ENCODE measurements around the gene PAK6. TPM values are rescaled to one million over a fixed set of nuclear protein-coding genes. Genes with fewer than 3 reads are reported as not detected.

PAK6 gene
- total and polyA plus RNA-seq, 2 experiments from 2014 or later = 2.6 to 2.7 TPM

DNA sequence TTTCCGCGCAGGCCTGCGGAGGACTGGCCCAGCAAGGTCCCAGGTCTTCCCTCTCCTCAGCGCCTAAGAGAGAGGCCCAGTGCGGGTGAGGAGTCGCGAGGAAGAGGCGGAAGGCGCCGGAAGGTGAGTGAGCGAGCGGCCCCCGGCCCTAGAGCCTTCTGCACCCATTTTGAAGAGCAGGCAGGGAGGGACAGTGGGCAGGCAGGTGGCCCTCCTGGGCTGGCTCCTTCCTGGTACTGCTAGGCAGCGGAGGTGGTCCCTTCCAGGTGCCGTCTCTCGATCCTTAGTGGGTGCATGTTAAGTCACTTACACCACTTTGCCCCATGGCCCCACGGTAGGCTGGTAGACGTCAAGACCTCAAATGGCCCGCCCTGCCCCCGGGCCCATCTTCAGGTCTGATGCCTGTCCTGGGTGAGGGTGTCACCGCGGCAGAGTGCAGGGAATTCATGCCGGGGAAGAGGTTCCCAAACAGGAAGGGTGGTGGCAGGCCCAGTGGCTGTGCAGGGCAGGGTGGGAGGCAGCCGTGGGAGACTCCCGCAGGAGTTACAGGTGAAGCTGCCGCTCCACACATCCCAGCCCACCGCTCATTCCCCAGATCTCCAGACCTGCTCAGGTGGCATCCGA is 14.4 kb downstream of the PAK6 start:
- Histone ChIP-seq H3K4me2 (peak overlapping the region; percentile 97), H3K9me3 (ENCODE audit: low read depth) (no peaks in the 10 kb centered on the region), H3K9me2 (replicated peaks; ENCODE audit: insufficient read depth) (no peaks in the 10 kb centered on the region), H3K36me3 (replicated peaks; ENCODE audit: insufficient read depth, low read depth) (no peaks in the 10 kb centered on the region), H3K27ac (no peak overlapping the region), H3K27me3 (peaks cover 26% of the 10 kb centered on the region), H2AFZ (peak overlapping the region; percentile 73), H3K79me2 (no peaks in the 10 kb centered on the region), H3K4me1 (ENCODE audit: insufficient read depth) (peaks cover 4% of the 10 kb centered on the region), H4K20me1 (ENCODE audit: insufficient read depth, poor library complexity, severe bottlenecking) (no peaks in the 10 kb centered on the region), H3K4me3 (peak overlapping the region; percentile 60)
- TF ChIP-seq EZH2phosphoT487 (IDR thresholded peaks at IDR 0.05; ENCODE audit: low read depth, severe bottlenecking, unreplicated experiment) (no peak), EZH2 (IDR thresholded peaks at IDR 0.05; ENCODE audit: borderline replicate concordance) (no peak)
- TF ChIP-seq, protein P1, sequence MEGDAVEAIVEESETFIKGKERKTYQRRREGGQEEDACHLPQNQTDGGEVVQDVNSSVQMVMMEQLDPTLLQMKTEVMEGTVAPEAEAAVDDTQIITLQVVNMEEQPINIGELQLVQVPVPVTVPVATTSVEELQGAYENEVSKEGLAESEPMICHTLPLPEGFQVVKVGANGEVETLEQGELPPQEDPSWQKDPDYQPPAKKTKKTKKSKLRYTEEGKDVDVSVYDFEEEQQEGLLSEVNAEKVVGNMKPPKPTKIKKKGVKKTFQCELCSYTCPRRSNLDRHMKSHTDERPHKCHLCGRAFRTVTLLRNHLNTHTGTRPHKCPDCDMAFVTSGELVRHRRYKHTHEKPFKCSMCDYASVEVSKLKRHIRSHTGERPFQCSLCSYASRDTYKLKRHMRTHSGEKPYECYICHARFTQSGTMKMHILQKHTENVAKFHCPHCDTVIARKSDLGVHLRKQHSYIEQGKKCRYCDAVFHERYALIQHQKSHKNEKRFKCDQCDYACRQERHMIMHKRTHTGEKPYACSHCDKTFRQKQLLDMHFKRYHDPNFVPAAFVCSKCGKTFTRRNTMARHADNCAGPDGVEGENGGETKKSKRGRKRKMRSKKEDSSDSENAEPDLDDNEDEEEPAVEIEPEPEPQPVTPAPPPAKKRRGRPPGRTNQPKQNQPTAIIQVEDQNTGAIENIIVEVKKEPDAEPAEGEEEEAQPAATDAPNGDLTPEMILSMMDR (IDR thresholded peaks at IDR 0.05; ENCODE audit: poor library complexity) = no peak
- no peak for DNase-seq (ENCODE audit: low spot score)
- WGBS (ENCODE audit: low lambda C conversion rate, missing lambda C conversion rate) = 52% methylated on average over 27 of the region's 28 CpGs

DNA sequence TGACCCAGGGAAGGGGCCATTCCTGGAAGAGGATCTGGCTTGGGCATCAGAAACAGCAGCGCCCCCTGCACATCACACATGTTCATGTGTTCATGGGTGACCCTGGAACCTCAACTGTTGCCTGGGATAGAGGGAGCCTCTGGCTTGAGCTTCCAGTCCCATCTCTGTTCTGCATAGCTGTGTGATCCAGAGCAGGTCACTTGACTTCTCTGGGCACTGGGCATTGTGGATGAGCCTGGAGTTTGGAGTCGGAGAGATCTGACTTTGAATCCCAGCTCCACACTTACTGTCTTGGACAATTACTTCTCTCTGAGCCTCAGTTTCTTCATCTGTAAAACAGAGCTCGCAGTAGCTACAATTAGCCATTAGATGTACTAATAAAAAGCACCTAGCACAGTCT is 15.6 kb downstream of the PAK6 start:
- H3K27ac ChIP-seq = no peak overlapping the region
- peaks cover 26% of the 10 kb centered on the region for H3K27me3 ChIP-seq
- H3K79me2 ChIP-seq = no peaks in the 10 kb centered on the region
- H3K4me3 ChIP-seq = no peak overlapping the region
- 95% methylated on average over 3 of the region's 3 CpGs for WGBS (ENCODE audit: low lambda C conversion rate, missing lambda C conversion rate)
- no peak for DNase-seq (ENCODE audit: low spot score)
- peaks cover 4% of the 10 kb centered on the region for H3K4me1 ChIP-seq (ENCODE audit: insufficient read depth)
- no peak overlapping the region for H2AFZ ChIP-seq
- H3K36me3 ChIP-seq (replicated peaks; ENCODE audit: insufficient read depth, low read depth) = no peaks in the 10 kb centered on the region
- no peaks in the 10 kb centered on the region for H4K20me1 ChIP-seq (ENCODE audit: insufficient read depth, poor library complexity, severe bottlenecking)
- H3K9me3 ChIP-seq (ENCODE audit: low read depth) = no peaks in the 10 kb centered on the region
- H3K4me2 ChIP-seq = no peak overlapping the region
- H3K9me2 ChIP-seq (replicated peaks; ENCODE audit: insufficient read depth) = no peaks in the 10 kb centered on the region
- no peak for TF ChIP-seq EZH2phosphoT487 (IDR thresholded peaks at IDR 0.05; ENCODE audit: low read depth, severe bottlenecking, unreplicated experiment)
- TF ChIP-seq EZH2 (IDR thresholded peaks at IDR 0.05; ENCODE audit: borderline replicate concordance) = no peak
- TF ChIP-seq, protein P1 (IDR thresholded peaks at IDR 0.05; ENCODE audit: poor library complexity) = no peak

DNA sequence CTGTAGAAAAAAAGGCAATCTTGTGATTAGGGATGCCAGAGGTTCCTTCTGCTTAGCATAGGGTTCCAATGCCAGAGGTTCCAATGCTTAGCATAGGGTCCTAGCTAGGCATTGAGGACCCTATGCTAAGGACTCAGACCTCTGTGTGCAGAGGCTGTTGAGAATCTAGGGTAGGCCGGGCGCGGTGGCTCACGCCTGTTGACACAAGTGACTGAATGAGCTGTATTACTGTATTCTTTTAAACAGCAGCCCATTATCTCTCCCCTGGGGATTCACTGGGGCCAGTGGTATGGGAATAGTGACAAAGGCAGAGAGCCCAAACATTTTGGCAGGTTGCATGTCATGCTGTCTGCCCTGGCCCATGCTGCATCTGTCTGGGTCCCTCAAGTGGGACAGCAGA is 16.2 kb downstream of the PAK6 start:
- H3K4me3 ChIP-seq = no peak overlapping the region
- peaks cover 4% of the 10 kb centered on the region for H3K4me1 ChIP-seq (ENCODE audit: insufficient read depth)
- peaks cover 26% of the 10 kb centered on the region for H3K27me3 ChIP-seq
- no peak overlapping the region for H3K27ac ChIP-seq
- H3K9me2 ChIP-seq (replicated peaks; ENCODE audit: insufficient read depth) = no peaks in the 10 kb centered on the region
- no peaks in the 10 kb centered on the region for H3K79me2 ChIP-seq
- H4K20me1 ChIP-seq (ENCODE audit: insufficient read depth, poor library complexity, severe bottlenecking) = no peaks in the 10 kb centered on the region
- no peak for TF ChIP-seq EZH2 (IDR thresholded peaks at IDR 0.05; ENCODE audit: borderline replicate concordance)
- DNase-seq (ENCODE audit: low spot score) = no peak
- no peaks in the 10 kb centered on the region for H3K36me3 ChIP-seq (replicated peaks; ENCODE audit: insufficient read depth, low read depth)
- no peak overlapping the region for H3K4me2 ChIP-seq
- H2AFZ ChIP-seq = no peak overlapping the region
- no peaks in the 10 kb centered on the region for H3K9me3 ChIP-seq (ENCODE audit: low read depth)
- 91% methylated on average over 4 of the region's 4 CpGs for WGBS (ENCODE audit: low lambda C conversion rate, missing lambda C conversion rate)

DNA sequence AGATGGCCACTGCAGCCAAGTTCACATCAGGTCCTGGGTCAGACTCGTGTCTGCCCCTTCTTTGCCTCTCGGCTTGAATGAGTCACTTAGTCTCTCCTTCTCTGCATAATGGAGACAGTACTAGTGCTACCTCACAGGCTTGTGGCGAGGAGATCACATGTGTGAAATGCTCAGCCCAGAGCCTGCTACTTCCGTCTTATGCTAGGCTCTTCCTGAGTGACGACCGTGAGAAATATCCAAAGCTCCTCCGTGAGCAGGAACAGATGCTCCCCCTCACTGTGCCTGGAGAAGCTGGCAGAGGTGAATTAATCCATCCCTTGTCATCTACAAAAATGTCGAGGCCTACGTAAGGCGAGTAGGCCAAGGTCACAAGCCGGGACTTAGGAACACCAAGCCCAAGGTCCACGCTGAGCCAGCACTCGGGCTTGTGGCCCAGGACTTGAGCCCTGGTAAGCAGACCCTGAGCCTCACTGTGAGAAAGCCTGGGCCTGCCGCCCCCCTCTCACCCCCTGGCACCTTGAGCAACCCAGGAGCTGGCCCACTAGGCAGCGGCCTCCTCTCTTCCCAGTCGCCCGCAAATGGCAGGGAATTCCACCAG is 17.9 kb downstream of the PAK6 start:
- H3K4me2 ChIP-seq = no peak overlapping the region
- WGBS (ENCODE audit: low lambda C conversion rate, missing lambda C conversion rate) = 82% methylated on average over 17 of the region's 17 CpGs

More for the DNA sequence above, 17.9 kb downstream of the PAK6 start:
- H2AFZ ChIP-seq = no peak overlapping the region
- H4K20me1 ChIP-seq (ENCODE audit: insufficient read depth, poor library complexity, severe bottlenecking) = no peaks in the 10 kb centered on the region
- no peaks in the 10 kb centered on the region for H3K79me2 ChIP-seq
- H3K9me3 ChIP-seq (ENCODE audit: low read depth) = no peaks in the 10 kb centered on the region
- no peak overlapping the region for H3K27ac ChIP-seq
- no peaks in the 10 kb centered on the region for H3K36me3 ChIP-seq (replicated peaks; ENCODE audit: insufficient read depth, low read depth)
- no peaks in the 10 kb centered on the region for H3K9me2 ChIP-seq (replicated peaks; ENCODE audit: insufficient read depth)
- H3K4me3 ChIP-seq = no peak overlapping the region
- DNase-seq (ENCODE audit: low spot score) = no peak
- peaks cover 14% of the 10 kb centered on the region for H3K27me3 ChIP-seq
- peaks cover 4% of the 10 kb centered on the region for H3K4me1 ChIP-seq (ENCODE audit: insufficient read depth)
- TF ChIP-seq EZH2phosphoT487 (IDR thresholded peaks at IDR 0.05; ENCODE audit: low read depth, severe bottlenecking, unreplicated experiment) (no peak), EZH2 (IDR thresholded peaks at IDR 0.05; ENCODE audit: borderline replicate concordance) (no peak)
- TF ChIP-seq, protein P1 (IDR thresholded peaks at IDR 0.05; ENCODE audit: poor library complexity) = no peak

Measured in hepatocyte (in vitro differentiated cells).